GM19463 (cell line): Measurements from ENCODE around the gene BCL11A.

Source experiments
- ATAC-seq: cut with Tn5 transposase; IDR thresholded peaks from one replicate; pipeline ENCODE4 v1.9.1; 2021; ENCODE audit warnings: mild to moderate bottlenecking, moderate library complexity; ENCODE audit not compliant: unreplicated experiment

Gene BCL11A

DNA sequence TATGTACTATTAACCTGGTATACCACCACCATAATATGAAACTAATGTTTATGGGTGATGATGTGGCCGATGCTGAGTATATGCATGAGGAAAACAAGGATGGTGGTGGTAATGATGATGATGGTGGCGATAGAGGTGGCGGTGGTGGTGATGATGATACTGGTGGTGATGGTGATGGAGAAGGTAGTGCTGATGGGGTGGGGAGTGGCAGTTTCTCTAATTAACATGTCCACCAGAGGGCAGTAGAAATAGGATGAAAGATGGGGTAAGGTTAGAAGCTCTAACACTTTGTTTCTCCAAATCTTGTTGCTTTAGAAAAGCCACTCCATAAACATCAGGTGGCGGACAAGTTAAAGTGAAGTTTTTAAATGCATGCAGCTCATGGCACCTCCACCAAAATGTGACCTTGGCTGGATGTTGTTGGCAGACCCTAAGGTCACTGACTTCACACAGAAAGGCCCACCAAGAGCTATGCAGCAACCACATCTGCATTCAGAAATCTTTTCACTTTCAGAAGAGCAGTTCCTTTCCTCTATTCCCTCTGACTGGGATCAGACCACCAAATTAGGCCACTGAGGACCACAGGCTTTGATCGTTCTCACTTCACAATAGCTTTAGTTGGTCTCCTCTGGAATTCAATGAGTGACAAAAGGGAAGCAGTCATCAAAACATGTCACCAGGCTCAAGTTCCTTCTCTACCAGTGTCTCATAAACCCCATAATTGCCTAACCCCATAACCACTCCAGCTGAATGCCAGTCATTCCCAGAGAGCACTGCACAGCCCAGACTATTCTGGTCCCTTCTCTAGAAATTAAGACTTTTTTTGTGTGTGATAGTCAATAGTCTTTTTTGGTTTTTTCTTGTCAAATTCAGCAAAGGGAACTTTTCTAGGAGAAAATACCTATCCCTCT, 7.5 kb upstream of the BCL11A start:
- peak; percentile 50 for ATAC-seq

DNA sequence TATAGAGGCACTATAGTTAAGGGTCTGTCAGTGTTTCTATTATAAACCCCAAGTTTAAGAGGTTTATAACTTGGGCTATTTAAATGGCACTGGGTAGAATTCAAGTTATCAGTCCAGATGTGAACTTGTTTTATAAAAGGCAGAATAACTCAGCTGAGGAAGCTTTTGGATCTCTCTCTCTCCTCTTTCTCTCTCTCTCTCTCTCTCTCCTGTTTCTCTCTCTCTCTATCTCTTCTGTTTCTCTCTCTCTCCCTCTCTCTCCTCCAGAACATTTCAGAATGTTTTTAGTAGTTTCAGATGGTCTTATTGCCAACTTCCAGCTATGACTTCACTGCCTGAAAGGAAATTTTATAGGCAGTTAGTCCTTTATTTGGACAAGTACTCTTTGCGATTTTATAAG, 6.4 kb upstream of the BCL11A start:
- no peak for ATAC-seq

DNA sequence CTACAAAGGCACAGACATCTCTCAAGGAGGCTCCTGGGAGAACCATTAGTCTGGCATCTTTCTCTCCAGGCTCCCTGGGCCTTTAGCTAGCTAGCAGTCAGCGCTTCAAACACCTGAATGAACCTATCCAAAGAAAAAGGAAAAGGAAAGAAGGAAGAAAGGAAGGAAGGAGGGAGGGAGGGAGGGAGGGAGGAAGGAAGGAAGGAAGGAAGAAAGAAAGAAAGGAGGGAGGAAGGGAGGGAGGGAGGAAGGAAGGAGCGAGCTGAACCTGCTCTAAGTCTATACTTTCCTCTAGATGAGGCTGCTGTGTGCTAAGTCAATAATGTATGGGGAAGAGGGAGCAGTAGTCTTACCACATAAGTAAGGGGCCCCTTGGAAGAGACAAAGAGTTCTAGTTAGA, 5.1 kb upstream of the BCL11A start:
- no peak for ATAC-seq

DNA sequence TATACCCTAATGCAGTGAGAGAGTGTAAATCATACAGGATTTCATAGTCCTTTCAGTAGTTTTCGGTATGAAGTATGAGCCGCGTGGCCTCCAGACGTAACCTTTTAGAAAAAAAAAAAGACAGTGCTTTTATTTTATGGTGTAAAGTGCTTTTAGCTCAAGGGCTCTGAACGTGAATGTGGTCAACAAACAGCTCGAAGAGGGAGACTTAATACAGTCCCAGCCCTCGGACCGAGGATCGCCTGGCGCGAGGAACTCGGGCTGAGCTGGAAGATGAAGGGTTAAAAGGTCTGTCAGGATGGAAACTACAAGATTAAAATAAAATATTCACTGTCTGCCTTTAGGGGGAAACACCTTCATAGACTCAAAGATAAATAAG, 4.0 kb upstream of the BCL11A start:
- no peak for ATAC-seq

DNA sequence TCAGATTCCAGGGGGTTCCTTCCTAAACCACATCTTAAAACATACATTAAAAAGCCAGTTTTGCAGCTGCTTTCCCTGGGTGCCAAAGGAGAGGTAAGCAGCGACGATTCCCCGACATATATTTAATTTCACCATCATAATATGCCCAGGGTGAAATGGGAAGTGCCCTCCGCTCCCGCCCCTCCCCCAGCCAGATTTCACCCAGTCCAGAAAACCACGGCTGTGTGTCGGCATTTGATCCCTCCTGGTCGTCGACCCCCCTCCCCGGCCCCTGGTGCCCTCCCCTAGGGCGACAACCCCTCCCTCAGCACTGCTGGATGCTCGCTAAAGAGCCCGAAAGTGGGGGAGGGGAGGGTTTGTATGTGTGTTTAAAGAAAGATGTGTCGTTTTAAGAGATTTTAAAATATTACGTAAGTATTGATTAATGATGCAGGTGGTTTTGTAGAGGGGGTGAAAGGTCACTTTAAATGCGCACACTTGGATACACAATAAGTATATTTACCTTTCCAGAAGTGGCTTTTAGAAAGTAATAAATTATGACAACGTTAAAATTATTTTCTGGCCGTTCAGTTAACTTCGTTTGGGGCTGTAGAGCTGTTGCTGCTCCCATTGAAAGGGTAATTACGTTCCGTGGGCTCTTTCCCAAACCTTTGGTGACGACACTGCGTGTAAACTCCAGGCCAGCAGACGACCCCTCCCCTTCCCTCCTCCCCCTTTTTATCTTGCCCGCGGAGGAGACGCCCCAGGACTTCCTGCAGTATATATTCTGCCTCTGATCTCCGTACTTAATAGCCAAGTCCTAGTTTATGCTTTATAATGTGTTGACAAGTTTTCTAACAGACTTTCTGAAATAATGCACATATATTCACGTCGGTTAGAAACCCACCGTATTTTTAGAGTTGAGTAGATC, 3.4 kb upstream of the BCL11A start:
- no peak for ATAC-seq

- ATAC-seq, result no peak
These were observed 2.7 kb upstream of the BCL11A start for GRCh38 chr2:60556175-60556574.

- ATAC-seq, result no peak
These were observed 2.3 kb upstream of the BCL11A start for GRCh38 chr2:60555783-60556139.

DNA sequence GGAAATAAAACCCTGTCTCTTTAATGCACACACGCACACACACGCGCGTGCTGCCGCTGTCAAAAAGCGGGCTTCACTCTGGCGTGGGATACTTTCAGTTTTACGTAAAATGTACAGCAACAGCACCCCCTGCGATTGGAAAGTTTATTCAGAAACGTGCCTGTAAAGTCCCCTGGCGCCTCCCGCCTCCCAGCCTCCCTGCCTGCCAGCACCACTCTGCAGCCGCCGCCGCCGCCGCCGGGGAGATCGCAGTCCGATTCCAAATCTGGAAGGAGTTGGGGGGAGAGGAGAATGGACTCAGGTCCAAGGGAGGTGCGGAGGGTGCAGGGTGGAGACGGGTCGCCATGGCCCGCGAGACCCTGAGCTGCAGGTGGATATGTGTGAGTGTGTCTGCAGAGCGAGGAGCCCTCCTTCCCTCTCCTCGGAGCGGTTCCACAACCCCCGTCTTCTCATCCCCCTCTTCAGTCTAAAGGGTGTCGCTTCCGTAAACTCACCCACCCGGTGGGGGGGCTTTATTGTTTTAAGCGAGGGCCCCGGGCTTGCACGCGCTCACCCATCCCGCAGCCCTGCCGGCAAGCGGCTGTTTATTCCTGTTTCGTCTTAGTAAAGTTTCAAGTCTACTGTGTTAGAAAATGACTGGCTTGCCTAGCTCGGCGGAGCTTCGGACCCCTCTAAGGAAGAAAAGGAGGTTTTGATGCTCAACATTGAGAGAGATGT, 1.8 kb upstream of the BCL11A start:
- ATAC-seq, result peak; percentile 39

DNA sequence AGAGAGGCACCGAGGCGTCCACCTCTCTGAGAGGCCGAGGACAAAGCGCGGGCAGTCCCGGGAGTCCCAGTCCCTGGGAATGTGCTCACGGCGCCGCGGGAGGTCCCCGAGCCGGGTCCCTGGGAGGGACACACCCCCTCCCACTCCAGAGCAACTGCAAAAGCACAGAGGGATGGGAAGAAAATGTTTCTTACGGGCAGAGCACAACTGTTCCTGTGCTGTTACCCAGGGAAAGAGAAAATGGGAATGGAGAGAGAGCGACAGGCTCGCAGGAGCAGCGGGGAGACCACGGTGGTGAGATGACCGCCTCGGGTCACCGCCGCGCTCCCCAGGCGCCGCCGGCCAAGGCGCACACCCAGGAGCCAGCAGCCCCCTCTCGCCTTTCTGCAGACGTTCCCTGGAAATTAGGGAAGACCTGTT, 1.2 kb upstream of the BCL11A start:
- ATAC-seq, result peak; percentile 0

DNA sequence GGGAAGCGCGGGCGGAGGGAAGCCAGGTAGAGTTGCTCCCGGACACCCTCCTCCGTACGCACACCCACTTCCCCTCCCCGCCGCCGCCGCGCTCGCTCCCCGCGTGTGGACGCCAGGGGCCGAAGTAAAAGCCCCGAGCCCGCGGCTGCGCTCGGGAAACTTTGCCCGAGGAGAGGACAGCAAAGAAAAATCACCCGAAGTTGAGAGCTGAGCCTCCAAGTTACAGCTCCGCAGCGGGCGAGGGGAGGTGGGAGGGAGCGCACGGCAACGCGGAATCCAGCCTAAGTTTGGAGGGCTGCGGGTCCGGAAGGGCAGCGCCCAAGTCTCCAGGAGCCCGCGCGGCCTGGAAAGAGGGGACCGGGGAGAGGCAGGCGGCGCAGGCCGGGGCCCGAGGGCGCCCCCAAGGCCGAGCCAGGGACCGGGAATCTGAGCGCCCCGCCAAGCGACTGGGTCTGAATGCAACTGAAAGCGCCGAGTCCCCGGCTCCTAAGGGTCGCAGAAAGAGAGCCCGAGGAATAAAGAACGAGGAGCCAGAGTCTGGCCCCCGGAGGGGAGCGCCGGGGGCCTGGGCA, 706 bp upstream of the BCL11A start:
- ATAC-seq, result no peak

DNA sequence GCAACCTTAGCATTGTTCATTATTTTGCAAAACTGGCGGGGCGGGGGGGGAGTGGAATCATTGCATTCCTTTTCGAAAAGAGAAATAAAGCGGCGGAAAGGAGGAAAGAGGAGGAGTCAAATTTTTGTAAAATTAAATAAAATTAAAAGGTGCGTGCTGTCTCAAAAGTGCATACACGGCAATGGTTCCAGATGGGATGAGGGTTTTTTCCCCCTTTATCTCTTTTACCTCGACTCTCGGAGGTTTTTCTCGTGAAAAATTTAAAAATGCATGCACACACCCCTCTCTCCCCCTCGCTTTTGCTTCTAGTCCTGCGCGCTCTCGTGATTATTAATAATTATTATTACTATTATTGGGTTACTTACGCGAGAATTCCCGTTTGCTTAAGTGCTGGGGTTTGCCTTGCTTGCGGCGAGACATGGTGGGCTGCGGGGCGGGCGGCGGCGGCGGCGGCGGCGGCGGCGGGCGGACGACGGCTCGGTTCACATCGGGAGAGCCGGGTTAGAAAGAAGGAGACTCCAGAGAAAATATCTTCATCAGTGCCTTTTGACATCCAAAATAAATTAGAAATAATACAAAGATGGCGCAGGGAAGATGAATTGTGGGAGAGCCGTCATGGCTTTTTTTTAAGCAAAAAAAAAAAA, 481 bp downstream of the BCL11A start:
- no peak for ATAC-seq

DNA sequence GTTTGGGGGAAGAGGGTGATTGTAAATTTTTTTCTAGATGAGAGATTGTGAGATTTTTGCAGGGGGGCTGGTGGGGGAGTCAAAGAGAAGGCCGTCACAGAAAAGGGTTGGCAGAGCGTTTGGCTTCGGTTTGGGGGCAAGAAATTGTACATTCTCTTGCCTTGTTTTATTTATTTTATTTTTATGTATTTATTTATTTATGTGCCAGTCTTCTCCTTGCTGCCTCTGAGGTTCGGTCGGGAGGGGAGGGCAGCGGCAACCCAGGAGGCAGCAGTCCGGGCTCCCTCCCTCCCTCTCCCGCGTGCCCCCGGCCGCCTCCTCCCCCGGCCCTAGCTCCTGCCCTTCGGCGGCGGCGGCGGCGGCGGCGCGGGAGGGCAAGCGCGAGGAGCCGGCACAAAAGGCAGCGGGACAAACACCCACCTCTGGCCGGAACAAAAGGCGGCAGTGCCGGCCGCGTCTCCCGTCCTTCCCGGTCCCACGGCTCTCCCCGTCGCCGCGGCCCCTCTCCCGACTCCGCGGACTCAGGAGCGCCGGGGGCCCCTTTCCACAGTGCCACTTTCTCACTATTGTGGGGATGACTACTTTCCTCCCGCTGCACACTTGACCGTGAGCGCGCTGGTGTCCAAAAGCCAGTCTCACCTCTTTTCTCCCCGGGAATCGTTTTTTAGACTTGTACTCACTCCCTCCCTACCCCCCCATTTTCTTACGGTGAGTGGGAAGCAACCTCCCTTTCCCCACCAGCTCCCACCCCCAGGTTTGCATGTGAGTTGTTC, 1.2 kb downstream of the BCL11A start:
- no peak for ATAC-seq

DNA sequence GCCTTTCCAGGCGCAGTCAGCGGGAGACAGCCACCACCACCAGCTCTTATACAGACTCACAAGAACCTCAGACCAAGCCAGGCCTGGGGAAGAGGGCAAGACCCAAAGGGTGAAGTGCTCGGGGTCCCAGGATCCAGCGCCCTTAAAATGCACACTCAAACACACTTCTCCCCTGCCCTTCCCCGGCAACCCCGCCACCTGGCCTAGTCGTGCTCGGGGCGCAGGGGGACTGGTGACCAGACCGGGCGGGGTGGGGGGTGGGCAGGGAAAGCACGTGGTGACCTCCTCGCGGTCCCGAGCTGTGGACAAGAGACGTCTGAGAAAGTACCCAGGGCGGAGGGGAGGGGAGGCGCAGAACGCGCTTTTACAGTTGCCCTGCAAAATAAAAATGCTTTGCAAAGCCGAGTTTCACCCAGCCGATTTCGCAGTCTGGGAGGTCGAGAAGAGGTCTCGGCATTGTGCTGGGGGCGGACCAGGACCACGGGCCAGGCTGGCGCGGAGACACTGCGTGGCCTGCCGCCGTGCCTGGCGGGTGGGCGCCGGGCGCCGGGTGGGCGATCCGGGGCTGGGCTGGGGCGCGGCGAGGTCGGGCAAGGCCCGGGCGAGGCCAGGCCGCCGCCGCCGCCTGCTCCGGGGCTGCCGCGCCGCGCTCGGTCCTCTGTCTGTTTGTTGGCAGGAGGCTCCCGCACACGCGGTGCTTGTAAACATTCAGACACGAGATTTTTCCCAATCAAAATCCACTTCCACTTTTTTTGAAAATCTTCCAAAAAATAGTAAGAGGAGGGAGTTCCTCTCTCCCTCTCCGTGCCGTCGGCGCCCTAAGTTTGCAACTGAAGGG, 2.0 kb downstream of the BCL11A start:
- ATAC-seq, result no peak

GRCh38 chr2:60550984-60551239, 2.5 kb downstream of the BCL11A start:
- ATAC-seq, result no peak

GRCh38 chr2:60550178-60550983, 3.1 kb downstream of the BCL11A start:
- peak; percentile 51 for ATAC-seq

- ATAC-seq, result no peak
These were observed 3.6 kb downstream of the BCL11A start for GRCh38 chr2:60549928-60550177.

DNA sequence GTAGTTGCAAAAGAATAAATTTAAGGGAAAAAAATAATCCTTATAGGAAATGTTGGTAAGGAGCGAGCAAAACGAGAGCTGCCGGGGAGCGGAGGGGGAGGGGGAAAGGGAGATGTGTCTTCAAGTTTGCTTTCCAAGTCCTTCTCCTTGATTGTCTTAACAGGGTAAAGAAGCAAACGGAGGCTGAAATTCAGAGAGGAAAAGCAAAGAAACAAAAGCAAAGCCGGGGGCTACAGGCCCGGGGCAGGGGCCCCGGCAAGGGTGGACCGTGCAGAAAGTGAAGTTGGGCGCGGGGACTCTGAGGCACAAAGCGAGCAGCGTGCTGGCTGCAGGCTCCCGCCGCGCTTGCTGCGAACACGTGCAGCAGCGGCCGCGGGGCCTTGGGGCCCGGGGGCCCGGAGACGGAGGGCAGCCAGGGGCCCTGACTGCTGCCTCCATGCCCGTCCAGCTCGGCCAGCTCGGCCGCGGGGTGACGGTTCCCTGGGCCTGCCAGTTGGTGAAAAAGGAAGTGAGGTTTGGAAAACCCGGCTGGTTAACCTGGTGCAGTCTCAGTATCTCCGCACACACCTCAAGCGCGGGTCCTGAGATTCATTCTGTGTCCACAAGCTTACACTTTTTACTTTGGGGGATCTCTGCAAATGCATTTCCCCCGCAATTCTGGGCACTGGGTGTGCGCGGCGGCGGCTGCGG, 4.1 kb downstream of the BCL11A start:
- peak; percentile 9 for ATAC-seq

GRCh38 chr2:60548845-60549237, 4.6 kb downstream of the BCL11A start:
- ATAC-seq, result no peak
